Lower lobe of right lung (tissue), 2 donors: ENCODE measurements around the gene DCAF4. TPM values are rescaled to one million over a fixed set of nuclear protein-coding genes. Genes with fewer than 3 reads are reported as not detected.

Experiments
- ATAC-seq, 2 donors: fragments of 200-7000 bp; cut with Tn5 transposase; one replicate each; pipeline ENCODE4 v1.9.1; 2020 to 2022; ENCODE audit warnings: mild to moderate bottlenecking in 2 of 2, moderate library complexity in 2 of 2
- DNase-seq: peaks from one replicate; pipeline ENCODE4 v3.0.0-alpha.2; 2020
- H3K27ac ChIP-seq: fragments of 200-600 bp; one replicate; pipeline ENCODE4 v1.8.0; 2022
- H3K27me3 ChIP-seq: fragments of 200-600 bp; one replicate; pipeline ENCODE4 v1.8.0; 2022; ENCODE audit warnings: low read depth
- H3K36me3 ChIP-seq: fragments of 200-600 bp; one replicate; pipeline ENCODE4 v1.8.0; 2022; ENCODE audit warnings: mild to moderate bottlenecking
- H3K4me1 ChIP-seq: fragments of 200-600 bp; one replicate; pipeline ENCODE4 v1.8.0; 2022
- H3K4me3 ChIP-seq: fragments of 200-600 bp; one replicate; pipeline ENCODE4 v1.8.0; 2022; ENCODE audit warnings: mild to moderate bottlenecking
- H3K9me3 ChIP-seq: fragments of 200-600 bp; one replicate; pipeline ENCODE4 v1.8.0; 2022
- CTCF ChIP-seq: fragments of 200-600 bp; IDR thresholded peaks from one replicate; pipeline ENCODE4 v1.8.0; 2022; ENCODE audit warnings: antibody characterized with exemption, mild to moderate bottlenecking
- intact Hi-C: fragments of 100-400 bp; cut with DNase I; formaldehyde crosslinking; loops from one replicate; pipeline ENCODE4 v1.11.0; 2022
- total RNA-seq: library from RNA; stranded (reverse); fragmentation: NEBNext Ultra II Directional; extraction: Animal tissue kit (Norgen Biotek cat#: 25700); gene quantifications from one replicate; pipeline ENCODE4 v1.2.1, GENCODE V29; 2021
- donor health status: DM: no; HTN: yes; CAD: no; lungs with severe emphysema.

The DCAF4 gene
- total RNA-seq, 1 donor from 2014 or later, result 19.5 TPM

DNA sequence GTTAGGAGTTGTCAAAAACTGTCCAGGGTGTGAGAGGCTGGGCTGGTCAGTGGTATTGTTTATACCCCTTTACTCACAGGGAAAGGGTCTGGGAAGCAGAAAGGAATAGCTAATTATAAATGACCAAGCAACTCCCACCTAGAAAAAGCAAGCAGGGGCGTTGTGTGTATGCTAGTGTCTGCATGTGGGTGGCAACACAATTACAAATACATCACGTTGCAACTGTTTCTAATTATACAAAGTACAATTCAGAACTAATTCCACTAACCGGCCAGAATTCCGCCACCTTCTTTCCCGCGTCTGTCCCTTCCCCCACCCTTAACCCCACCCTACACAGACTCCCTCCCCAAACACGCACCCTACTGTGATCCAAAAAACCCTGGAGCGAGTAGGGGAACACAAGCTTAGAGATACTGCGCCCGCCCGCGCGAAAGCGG, 34.6 kb upstream of the DCAF4 start:
- ATAC-seq, result no peak
- H3K36me3 ChIP-seq, result no peaks in the 10 kb centered on the region
- TF ChIP-seq CTCF, result no peak
- peak overlapping the region; percentile 83 for H3K4me3 ChIP-seq
- no peak for DNase-seq
- intact Hi-C loops, result no loop called here
- H3K27ac ChIP-seq, result no peak overlapping the region
- H3K9me3 ChIP-seq, result no peaks in the 10 kb centered on the region
- H3K4me1 ChIP-seq, result peaks cover 30% of the 10 kb centered on the region
- peaks cover 47% of the 10 kb centered on the region for H3K27me3 ChIP-seq

DNA sequence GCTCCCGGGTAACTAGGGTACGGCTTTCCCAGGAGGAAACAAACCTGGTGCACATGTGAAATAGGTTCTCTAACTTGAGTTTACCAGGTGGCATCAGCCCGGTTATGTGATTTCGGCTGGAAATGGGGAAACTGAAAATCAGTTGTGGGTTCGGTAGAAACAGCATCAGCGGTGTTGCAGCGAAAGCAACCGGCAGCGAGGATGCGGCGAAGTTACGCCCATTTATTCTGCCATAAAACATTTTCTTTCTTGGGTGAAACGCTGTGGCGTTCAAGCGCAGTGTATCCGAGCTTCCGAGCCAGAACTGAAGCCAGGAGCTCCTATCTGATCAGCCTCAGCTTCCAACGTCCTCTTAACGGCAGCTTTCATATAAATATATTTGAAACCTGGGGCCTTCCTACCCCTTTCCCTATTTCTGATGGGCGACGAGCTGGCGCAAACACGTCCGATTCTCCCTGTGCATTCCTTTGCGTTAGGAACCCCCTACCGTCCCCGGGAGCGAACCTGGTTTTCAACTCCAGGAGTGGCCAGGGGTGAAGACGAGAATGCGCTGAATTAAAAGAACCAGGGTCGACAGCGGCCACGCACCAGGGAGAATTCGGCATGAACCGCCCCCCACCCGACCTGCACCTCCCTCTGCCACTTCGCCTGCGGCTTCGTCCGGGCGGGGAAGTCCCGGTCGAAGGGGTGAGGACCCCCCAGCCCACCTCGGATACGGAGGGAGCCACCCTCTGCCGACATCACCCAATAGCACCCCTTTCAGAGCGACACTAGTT, 34.0 kb upstream of the DCAF4 start:
- peaks cover 53% of the 10 kb centered on the region for H3K27me3 ChIP-seq

DNA sequence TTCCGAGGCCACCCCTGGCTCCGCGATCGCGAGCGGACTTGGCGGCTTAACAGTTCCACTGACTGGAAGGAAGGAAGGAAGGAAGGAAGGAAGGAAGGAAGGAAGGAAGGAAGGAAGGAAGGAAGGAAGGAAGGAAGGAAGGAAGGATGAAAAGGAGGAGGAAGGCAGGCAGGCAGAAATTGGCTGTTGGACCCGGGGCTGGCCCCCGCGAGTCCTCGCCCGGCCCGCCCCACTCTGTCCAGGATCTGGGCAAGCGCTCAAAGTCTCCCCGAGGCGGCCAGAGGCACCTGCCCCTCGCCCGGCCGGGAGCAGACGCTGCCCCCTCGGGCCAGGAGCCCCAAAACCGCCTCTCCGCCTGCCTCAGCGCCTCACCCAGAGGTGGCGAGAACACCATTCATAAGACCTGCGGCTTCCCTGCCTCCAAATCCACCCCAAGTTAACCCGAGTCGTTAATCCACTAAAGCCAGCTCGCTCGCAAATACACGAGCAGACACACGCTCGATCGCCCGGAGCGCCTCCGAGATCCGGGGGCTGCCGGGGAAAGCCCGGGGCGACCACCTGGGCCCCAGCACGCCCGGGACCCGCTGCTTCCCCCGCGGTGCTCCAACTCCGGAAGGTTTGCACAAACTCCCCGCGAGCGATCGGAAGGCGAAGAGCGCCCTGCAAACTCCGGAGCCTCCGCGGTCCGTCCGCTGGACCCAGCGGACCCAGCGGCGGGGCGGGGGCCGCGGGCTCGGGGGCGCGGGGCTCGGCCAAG, 33.2 kb upstream of the DCAF4 start:
- Histone ChIP-seq H3K4me3 (peak overlapping the region; percentile 83), H3K36me3 (no peaks in the 10 kb centered on the region), H3K27me3 (peaks cover 53% of the 10 kb centered on the region), H3K9me3 (no peaks in the 10 kb centered on the region), H3K27ac (no peak overlapping the region), H3K4me1 (peaks cover 30% of the 10 kb centered on the region)
- DNase-seq (peak; percentile 49), ATAC-seq (peak; percentile 21 to 44)
- intact Hi-C loops, result no loop called here
- no peak for TF ChIP-seq CTCF

More for the DNA sequence above, 34.0 kb upstream of the DCAF4 start:
- DNase-seq (no peak), ATAC-seq (no peak)
- intact Hi-C loops, result no loop called here
- TF ChIP-seq CTCF, result no peak
- Histone ChIP-seq H3K4me1 (peaks cover 30% of the 10 kb centered on the region), H3K9me3 (no peaks in the 10 kb centered on the region), H3K4me3 (peak overlapping the region; percentile 83), H3K36me3 (no peaks in the 10 kb centered on the region), H3K27ac (no peak overlapping the region)

DNA sequence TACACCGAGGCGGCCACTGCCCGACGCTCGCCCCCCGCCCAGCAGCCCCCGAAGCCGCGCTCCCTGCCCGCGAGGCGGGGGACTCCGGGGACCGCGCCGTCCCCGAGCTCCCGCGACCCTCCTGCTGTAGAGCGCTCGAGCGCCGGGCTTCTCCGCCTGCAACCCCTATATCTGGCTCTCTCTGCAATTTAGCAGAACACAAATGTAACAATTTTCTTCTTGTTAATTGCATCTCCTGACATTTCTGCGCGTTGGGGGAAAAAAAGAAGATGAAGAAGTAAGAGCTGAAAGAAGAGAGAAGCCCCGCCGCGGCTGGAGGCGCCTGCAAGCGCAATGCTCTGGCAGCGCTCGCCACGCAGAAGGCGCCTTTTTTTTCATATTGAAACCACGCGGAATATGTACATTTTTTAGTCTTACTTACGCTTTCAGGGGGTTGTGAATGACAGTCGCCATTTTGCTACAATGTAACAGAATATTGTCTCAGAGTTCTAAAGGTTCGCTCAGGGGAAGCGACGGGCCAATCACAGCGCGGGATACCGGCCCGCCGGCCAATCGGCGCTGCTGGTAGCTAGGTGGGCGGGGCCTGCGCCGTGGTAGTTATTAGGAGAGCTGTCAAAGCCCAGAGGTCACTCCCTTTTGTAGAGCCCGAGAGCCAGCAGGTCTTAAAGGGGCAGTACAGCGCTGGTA, 32.5 kb upstream of the DCAF4 start, which contains the start of gene DPF3:
TSS of gene DPF3 (minus strand) at position 466 of the 687 bp plus-strand sequence. CDS start at position 453, 13 bp downstream.
- Histone ChIP-seq H3K36me3 (no peaks in the 10 kb centered on the region), H3K4me1 (peaks cover 30% of the 10 kb centered on the region), H3K27ac (no peak within 1 kb of the TSS), H3K9me3 (no peaks in the 10 kb centered on the region), H3K27me3 (peaks cover 59% of the 10 kb centered on the region), H3K4me3 (peak within 1 kb of the TSS; percentile 83)
- TF ChIP-seq CTCF, result no peak
- ATAC-seq (peak; percentile 99 to 100), DNase-seq (peak; percentile 97)
- intact Hi-C loops, result no loop called here

GRCh38 chr14:72894323-72894622, 32.0 kb upstream of the DCAF4 start:
- TF ChIP-seq CTCF, result no peak
- intact Hi-C loops, result no loop called here
- peak overlapping the region; percentile 83 for H3K4me3 ChIP-seq
- no peaks in the 10 kb centered on the region for H3K9me3 ChIP-seq
- H3K4me1 ChIP-seq, result peaks cover 30% of the 10 kb centered on the region
- no peak overlapping the region for H3K27ac ChIP-seq
- peaks cover 59% of the 10 kb centered on the region for H3K27me3 ChIP-seq
- no peak for ATAC-seq
- no peak for DNase-seq
- no peaks in the 10 kb centered on the region for H3K36me3 ChIP-seq
